ENCODE results near the gene CLNK. TPM values are rescaled to one million over a fixed set of nuclear protein-coding genes. Genes with fewer than 3 reads are reported as not detected.

The CLNK gene
- total RNA-seq, 4 donors from 2014 or later, result 0.17 TPM; not detected in 3

GRCh38 chr4:10478621-10479020 is 205.9 kb downstream of the CLNK start:
- TF ChIP-seq, protein P1, sequence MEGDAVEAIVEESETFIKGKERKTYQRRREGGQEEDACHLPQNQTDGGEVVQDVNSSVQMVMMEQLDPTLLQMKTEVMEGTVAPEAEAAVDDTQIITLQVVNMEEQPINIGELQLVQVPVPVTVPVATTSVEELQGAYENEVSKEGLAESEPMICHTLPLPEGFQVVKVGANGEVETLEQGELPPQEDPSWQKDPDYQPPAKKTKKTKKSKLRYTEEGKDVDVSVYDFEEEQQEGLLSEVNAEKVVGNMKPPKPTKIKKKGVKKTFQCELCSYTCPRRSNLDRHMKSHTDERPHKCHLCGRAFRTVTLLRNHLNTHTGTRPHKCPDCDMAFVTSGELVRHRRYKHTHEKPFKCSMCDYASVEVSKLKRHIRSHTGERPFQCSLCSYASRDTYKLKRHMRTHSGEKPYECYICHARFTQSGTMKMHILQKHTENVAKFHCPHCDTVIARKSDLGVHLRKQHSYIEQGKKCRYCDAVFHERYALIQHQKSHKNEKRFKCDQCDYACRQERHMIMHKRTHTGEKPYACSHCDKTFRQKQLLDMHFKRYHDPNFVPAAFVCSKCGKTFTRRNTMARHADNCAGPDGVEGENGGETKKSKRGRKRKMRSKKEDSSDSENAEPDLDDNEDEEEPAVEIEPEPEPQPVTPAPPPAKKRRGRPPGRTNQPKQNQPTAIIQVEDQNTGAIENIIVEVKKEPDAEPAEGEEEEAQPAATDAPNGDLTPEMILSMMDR (IDR thresholded peaks at IDR 0.05; ENCODE audit: low read depth), result no peak

DNA sequence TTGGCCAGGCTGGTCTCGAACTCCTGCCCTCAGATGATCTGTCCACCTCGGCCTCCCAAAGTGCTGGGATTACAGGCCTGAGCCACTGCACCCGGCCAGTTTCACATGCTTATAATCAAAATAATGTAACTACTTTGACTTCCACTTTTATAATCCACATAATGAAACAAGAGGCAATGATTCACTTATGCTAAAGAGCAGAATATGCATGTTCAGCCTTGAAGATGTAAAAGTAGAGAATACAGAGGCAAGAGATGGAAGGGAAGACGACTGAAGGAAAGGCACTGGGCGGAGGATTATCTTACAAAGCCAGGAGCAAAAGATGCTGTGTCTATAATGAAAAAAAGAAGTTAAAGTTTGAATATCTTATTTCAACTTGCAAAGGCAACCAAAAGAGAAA is 214.1 kb downstream of the CLNK start:
- TF ChIP-seq, protein P1 (IDR thresholded peaks at IDR 0.05; ENCODE audit: low read depth), result no peak

DNA sequence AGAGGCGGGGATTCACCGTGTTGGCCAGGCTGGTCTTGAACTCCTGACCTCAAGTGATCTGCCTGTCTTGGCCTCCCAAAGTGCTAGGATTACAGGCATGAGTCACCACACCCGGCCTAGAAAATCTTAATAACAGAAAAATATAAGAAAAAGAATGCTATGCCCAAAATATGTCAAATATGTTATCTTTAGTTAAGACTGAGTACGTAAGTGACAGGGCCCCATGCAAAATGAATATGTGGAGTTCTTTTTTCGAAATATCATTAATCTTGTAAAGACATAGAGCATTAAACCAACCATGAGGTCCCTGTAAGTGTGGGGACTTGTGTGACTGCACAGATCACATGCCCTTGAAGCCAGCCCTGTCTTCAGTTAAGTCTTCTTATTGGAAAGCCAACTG is 218.4 kb downstream of the CLNK start:
- TF ChIP-seq, protein P1 (IDR thresholded peaks at IDR 0.05; ENCODE audit: low read depth), result no peak

GRCh38 chr4:10462876-10463275 is 221.7 kb downstream of the CLNK start:
- TF ChIP-seq, protein P1 (IDR thresholded peaks at IDR 0.05; ENCODE audit: low read depth), result no peak

DNA sequence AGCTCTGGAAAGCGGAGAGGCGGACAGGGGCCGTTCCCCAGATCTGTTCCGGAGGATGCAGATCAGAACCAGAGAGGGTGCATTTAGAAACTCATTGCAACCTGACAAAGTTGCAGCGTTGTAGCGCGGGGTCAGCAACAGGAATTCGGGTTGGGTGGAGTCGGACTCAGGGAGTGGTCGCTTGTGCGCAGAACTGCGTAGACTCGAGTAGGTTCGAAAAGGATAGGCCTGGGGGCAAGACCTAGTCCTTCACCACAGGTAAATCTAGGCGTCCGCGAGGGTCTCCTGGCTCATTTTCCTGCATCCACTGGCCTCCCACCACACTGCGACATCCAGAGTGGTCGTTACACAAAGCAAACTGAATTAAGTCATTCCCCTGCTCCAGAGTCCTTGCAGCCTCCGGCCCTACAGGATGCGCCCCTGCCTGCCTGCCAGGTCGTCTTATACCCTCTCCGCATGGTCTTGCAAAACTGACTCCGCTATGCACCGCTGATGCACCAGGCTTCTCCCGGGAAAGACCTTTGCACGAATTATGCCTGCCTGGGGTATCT is 222.6 kb downstream of the CLNK start:
- TF ChIP-seq, protein P1 (IDR thresholded peaks at IDR 0.05; ENCODE audit: low read depth), result no peak

DNA sequence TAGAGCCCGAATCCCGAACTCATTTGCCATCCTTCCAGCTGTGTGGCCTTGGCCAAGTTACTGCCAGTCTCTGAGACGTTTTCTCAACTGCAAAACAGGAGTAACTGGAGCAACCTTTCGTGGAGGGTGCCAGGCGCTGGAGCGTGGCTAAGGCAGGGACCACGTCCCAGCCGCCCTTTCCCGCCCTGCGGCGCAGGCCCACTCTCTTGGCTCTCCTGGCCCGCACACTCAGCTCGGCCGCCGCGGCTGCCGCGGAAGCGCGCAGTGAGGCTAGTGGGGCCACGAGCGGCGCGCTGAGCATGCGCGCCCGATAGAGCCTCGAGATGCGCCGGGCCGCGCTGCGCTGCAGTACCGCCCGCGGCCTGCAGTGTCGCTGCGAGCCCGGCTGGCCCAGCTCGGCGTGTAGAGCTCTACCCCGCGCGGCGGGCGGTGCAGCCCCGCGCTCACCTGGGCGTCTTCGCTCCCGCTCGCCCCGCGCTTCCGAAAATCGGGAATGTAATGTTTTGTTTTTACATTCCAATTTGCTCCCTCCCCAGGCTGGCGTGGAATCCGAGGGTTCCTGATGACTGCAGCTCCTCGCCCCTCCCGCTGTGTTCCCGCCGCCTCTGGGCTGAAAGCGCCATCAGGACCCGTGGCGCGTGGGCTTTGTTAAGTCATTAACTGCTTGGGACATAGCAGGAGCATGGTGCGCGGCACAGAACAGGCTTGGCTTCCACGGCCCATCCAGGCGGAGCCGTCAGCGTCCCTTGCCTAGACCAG is 223.3 kb downstream of the CLNK start:
- TF ChIP-seq, protein P1 (IDR thresholded peaks at IDR 0.05; ENCODE audit: low read depth), result no peak

- TF ChIP-seq, protein P1 (IDR thresholded peaks at IDR 0.05; ENCODE audit: low read depth), result no peak
Measured at GRCh38 chr4:10460313-10461047, 224.1 kb downstream of the CLNK start.
